Heart right ventricle (tissue), 16 donors: ENCODE measurements around the gene ILDR2. TPM values are rescaled to one million over a fixed set of nuclear protein-coding genes. Genes with fewer than 3 reads are reported as not detected.
A peak's percentile ranks its signal among the peaks of the same experiment; 100 is the strongest.

ENCODE experiments used
- ATAC-seq, 8 donors: fragments of 200-7000 bp; cut with Tn5 transposase; one replicate each; pipeline ENCODE4 v1.9.1; 2020; ENCODE audit warnings: mild to moderate bottlenecking in 8 of 8, moderate library complexity in 8 of 8, moderate number of reproducible peaks in 1 of 8
- DNase-seq, 2 donors: peaks; one replicate each; pipeline ENCODE4 v3.0.0-alpha.2; 2020
- H3K27ac ChIP-seq, 10 donors: fragments of 200-600 bp; sonication (generic) in 2 of 10; one replicate each; pipeline versions ENCODE4 v1.5.0 to v1.8.0; 2020 to 2022; ENCODE audit warnings: mild to moderate bottlenecking in 3 of 10
- H3K27me3 ChIP-seq, 7 donors: fragments of 200-600 bp; one replicate each; pipeline ENCODE4 v1.8.0; 2021 to 2022; ENCODE audit warnings: mild to moderate bottlenecking in 2 of 7
- H3K36me3 ChIP-seq, 9 donors: fragments of 200-600 bp; sonication (generic) in 1 of 9; one replicate each; pipeline versions ENCODE4 v1.5.0 to v1.8.0; 2020 to 2022; ENCODE audit warnings: mild to moderate bottlenecking in 2 of 9
- H3K4me1 ChIP-seq, 9 donors: fragments of 200-600 bp; sonication (generic) in 1 of 9; one replicate each; pipeline versions ENCODE4 v1.5.0 to v1.8.0; 2020 to 2022; ENCODE audit warnings: mild to moderate bottlenecking in 4 of 9
- H3K4me3 ChIP-seq, 10 donors: fragments of 200-600 bp; sonication (generic) in 2 of 10; one replicate each; pipeline versions ENCODE4 v1.5.0 to v1.8.0; 2020 to 2022; ENCODE audit warnings: mild to moderate bottlenecking in 7 of 10, moderate library complexity in 2 of 10
- H3K9me3 ChIP-seq, 11 donors: fragments of 200-600 bp in 10 of 11; sonication (generic) in 2 of 11; one replicate each; pipeline versions ENCODE4 v1.5.0 to v1.8.0; 2013 to 2022; ENCODE audit warnings: mild to moderate bottlenecking in 2 of 11, control low read depth in 1 of 11, moderate library complexity in 1 of 11
- CTCF ChIP-seq, 9 donors: fragments of 200-600 bp; sonication (generic) in 2 of 9; IDR thresholded peaks; one replicate each; pipeline versions ENCODE4 v1.5.0 to v1.8.0; 2021 to 2022; ENCODE audit warnings: antibody characterized with exemption in 9 of 9, mild to moderate bottlenecking in 5 of 9, moderate library complexity in 1 of 9
- WGBS, 2 donors: extraction: QIAGEN DNeasy Blood & Tissue Kit; methylation state at CpG; one replicate each; pipeline ENCODE4 v1.1.7; 2013; ENCODE audit warnings: inconsistent platforms in 1 of 2; 5-methylcytosine and 5-hydroxymethylcytosine counted together
- intact Hi-C, 10 donors: fragments of 100-400 bp; cut with DNase I; formaldehyde crosslinking; loops; one replicate each; pipeline versions ENCODE4 v1.11.1 to v1.14.2; 2022
- polyA plus RNA-seq, 2 donors: library from polyadenylated mRNA; stranded (reverse); fragments of 200-250 nt; gene quantifications; one replicate each; pipeline ENCODE4 v1.2.3, GENCODE V29; 2013
- total RNA-seq, 10 donors: library from RNA; stranded (reverse); fragmentation: NEBNext Ultra II Directional in 3 of 10; extraction: Animal tissue kit (Norgen Biotek cat#: 25700) in 3 of 10; gene quantifications; one replicate each; pipeline versions ENCODE4 v1.2.1 to v1.2.4, GENCODE V29; 2021 to 2023
- donor health status: Arrhythmogenic right ventricular cardiomyopathy.
- donor health status: ischemic (EF 13 %, LVEDD 7.1; RV severe dilation, severe dysfunction).
- donor health status: healthy with polysubstance abuse.
- donor health status: DM: no; HTN: yes; CAD: no.
- donor health status: DM: no; HTN: no; CAD: no.
- donor health status: ischemic (EF 25% LVEDD 6.9; RV normal size, moderate dysfunction).
- donor health status: ischemic (EF 25% LVEDD 5.7; RV mildly dilated, moderate dysfunction).
- donor health status: healthy.
- donor health status: DM: yes; HTN: yes; CAD: no.
- donor health status: Ischemic cardiomyopathy.
- donor health status: ischemic (EF 35%, LVEDD 5.7; RV mildly dilated, moderate dysfunction).
- donor health status: nonischemic (EF 11% LVEDD 7.7; RV severe dilation, severe dysfunction).
- donor health status: DM: yes; HTN: yes; CAD: no.
- donor health status: PGD.
- donor health status: ischemic (EF 29% LVEDD 5.4; RV normal size, mild dysfunction).
- donor health status: nonischemic (EF 23%, LVEDD 6.1; RV moderate dilation, normal function).

The ILDR2 gene
- total and polyA plus RNA-seq, 12 donors = 0.29 to 12.6 (median 4.9) TPM

GRCh38 chr1:166859597-166859996 lies 115.7 kb downstream of the ILDR2 start:
- H3K9me3 ChIP-seq = no peaks in the 10 kb centered on the region
- ATAC-seq (no peak), DNase-seq (no peak)
- no peak overlapping the region for H3K27ac ChIP-seq
- no peaks in the 10 kb centered on the region for H3K27me3 ChIP-seq
- peaks cover 0 to 13% (median 3%) of the 10 kb centered on the region in 9 donors for H3K4me1 ChIP-seq
- 77 to 86% methylated on average over 5 of the region's 5 CpGs for WGBS, 2 donors
- TF ChIP-seq CTCF (IDR thresholded peaks at IDR 0.05) = no peak
- H3K4me3 ChIP-seq = no peak overlapping the region
- intact Hi-C loops = no loop called here
- peaks cover 0 to 100% (median 55%) of the 10 kb centered on the region in 9 donors for H3K36me3 ChIP-seq

GRCh38 chr1:166858726-166859419 lies 116.5 kb downstream of the ILDR2 start:
- DNase-seq = no peak
- Histone ChIP-seq H3K4me3 (no peak overlapping the region), H3K36me3 (peaks cover 0 to 100% (median 58%) of the 10 kb centered on the region in 9 donors), H3K4me1 (peaks cover 0 to 13% (median 3%) of the 10 kb centered on the region in 9 donors), H3K27ac (no peak overlapping the region), H3K9me3 (no peaks in the 10 kb centered on the region), H3K27me3 (no peaks in the 10 kb centered on the region)
- peak in 1 of 8 donors; percentile 43 for ATAC-seq
- TF ChIP-seq CTCF (IDR thresholded peaks at IDR 0.05) = no peak
- intact Hi-C loops = no loop called here
- WGBS, 2 donors = 82 to 84% methylated on average over 7 of the region's 7 CpGs

Other genes starting within 250 kb of the ILDR2 start
- 10 to 100 TPM; 10.2 to 19.2 (median 13.7) TPM for gene POGK, start 136.1 kb downstream of the ILDR2 start, total RNA-seq
- gene POGK, start 136.1 kb downstream of the ILDR2 start, polyA plus RNA-seq = 1 to 10 TPM; 5.6 to 7.9 TPM
- 10 to 100 TPM in 3 of 10 donors, 1 to 10 TPM in 7; 7.5 to 12.8 (median 9.2) TPM for gene TADA1, start 99.3 kb downstream of the ILDR2 start, total RNA-seq
- 1 to 10 TPM; 6.0 to 7.7 TPM for gene TADA1, start 99.3 kb downstream of the ILDR2 start, polyA plus RNA-seq
- 1 to 10 TPM; 1.7 to 8.5 (median 4.0) TPM for gene MAEL, start 13.7 kb upstream of the ILDR2 start, total RNA-seq
- gene MAEL, start 13.7 kb upstream of the ILDR2 start, polyA plus RNA-seq = 1 to 10 TPM in 1 of 2 donors, under 1 TPM in 1; 0.75 to 1.7 TPM
- gene GPA33, start 114.8 kb upstream of the ILDR2 start, total RNA-seq = 1 to 10 TPM in 7 of 10 donors, under 1 TPM in 2, not detected in 1; 0.15 to 5.8 (median 2.1) TPM
- gene GPA33, start 114.8 kb upstream of the ILDR2 start, polyA plus RNA-seq = under 1 TPM; 0.16 to 0.29 TPM
- 100 to 1,000 TPM; 102 to 638 (median 243) TPM for gene STYXL2, start 118.5 kb upstream of the ILDR2 start, total RNA-seq
- gene STYXL2, start 118.5 kb upstream of the ILDR2 start, polyA plus RNA-seq = 10 to 100 TPM; 32.4 to 53.3 TPM
- gene POU2F1, start 245.3 kb upstream of the ILDR2 start, total RNA-seq = 10 to 100 TPM in 6 of 10 donors, 1 to 10 TPM in 4; 6.2 to 13.9 (median 10.4) TPM
- 1 to 10 TPM; 1.3 to 2.0 TPM for gene POU2F1, start 245.3 kb upstream of the ILDR2 start, polyA plus RNA-seq